GM12892 (cell line): ENCODE measurements around the gene GTF2H1.

Experiments used
- DNase-seq: peaks from one replicate; pipeline ENCODE4 v3.0.0; 2011; ENCODE audit not compliant: insufficient read length
- FAIRE-seq: peaks from 2 replicates; lab custom pipeline; 2011; peaks lifted over from hg19 to GRCh38; lab: Jason Lieb, UNC
- POLR2AphosphoS5 ChIP-seq: IDR thresholded peaks from 2 replicates; pipeline ENCODE4 v1.6.1; 2011; ENCODE audit warnings: low read depth, low read length, control low read depth

Gene GTF2H1

DNA sequence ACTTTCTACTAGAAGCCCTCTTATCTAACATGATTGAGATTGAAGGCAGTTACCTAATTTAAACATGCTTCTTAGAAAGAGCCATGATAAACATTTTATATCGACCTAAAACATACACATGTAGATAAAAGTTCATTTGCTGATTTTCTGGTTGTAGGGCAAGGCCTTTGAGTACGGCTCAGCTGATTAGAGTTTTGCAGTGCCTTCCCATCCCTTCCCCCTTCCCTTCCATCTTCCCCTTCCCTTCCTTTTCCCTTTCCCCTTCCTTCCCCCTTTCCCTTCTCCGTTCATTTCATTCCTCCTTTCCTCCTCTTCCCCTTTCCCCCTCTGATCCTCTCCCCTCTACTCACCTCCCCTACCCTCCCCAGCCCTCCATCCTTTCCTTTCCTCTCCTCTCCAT lies 94.1 kb downstream of the GTF2H1 start:
- FAIRE-seq: no peak
- TF ChIP-seq POLR2AphosphoS5: no peak
- DNase-seq: no peak
